ENCODE measurements around the gene ATP7A.
"Not testable (repeated sequence)": the region's sequence is repeated elsewhere in the genome, so short reads cannot be mapped to it uniquely, and the experiment has no call there.

ATP7A gene

DNA sequence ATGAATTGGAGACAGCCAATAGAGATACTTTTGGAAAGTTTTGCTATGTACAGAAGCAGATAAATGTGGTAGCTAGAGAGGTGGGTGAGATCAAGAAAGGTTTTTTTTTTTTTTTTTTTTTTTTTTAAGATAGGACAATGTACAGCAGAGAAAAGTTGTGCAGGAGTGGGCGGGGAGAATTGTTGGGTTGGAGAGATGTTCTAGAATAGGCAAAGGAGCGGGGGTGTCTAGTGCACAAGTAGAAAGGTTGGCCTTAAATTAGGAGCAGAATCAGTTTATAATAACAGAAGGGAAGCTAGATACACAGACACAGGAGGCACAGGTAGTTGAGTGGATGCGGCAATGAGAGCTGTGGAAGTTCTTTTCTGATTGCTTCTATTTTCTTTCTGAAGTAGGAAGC, 127.4 kb downstream of the ATP7A start:
- no peak for DNase-seq (ENCODE audit: low read depth, low spot score)

- DNase-seq (ENCODE audit: low read depth, low spot score), result no peak
These were observed 132.1 kb downstream of the ATP7A start for GRCh38 chrX:78042601-78043000.

- DNase-seq (ENCODE audit: low read depth, low spot score), result no peak
These were observed 135.9 kb downstream of the ATP7A start for GRCh38 chrX:78046362-78046761.

- no peak for DNase-seq (ENCODE audit: low read depth, low spot score)
These were observed 137.6 kb downstream of the ATP7A start for GRCh38 chrX:78048052-78048451.

DNA sequence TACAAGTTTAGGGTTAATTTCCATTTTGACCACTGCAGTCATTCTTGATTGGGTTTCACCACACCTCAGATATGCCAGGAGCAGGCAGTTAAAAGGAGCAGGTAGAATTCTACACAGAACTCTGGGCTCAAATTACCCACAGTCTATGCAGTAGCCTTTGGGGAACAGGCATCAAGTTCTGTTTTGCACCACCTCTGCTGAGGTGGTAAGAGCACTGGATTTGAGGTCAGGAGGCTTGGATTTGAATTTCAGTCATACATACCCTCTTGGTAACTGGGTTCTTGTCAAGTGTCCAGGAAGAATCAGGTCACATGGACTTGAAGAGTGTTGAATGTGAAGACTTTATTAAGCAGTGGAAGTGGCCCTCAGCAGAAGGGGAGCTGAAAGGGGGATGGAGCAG, 153.2 kb downstream of the ATP7A start:
- DNase-seq (ENCODE audit: low read depth, low spot score), result no peak

DNA sequence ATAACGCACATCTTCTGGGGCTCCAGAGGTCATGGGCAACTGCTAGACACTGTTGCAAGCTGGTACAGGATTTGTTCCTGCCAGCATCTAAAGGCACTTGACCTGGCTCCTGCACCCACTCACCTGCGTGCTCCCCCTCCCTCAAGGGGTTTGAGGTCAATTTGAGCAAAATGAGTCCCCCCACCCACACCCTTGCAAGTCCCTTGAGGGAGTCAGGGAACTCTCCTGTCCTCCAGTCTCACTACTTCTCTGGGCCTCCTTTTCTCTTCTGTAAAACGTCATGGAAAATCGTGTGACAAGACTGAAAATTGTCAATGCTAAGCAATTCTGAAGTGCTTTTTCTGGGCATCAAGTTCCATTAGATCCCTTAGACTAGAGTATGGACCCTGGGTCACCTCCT, 153.7 kb downstream of the ATP7A start:
- no peak for DNase-seq (ENCODE audit: low read depth, low spot score)

GRCh38 chrX:78064698-78065601, 154.5 kb downstream of the ATP7A start:
- not testable (repeated sequence) for DNase-seq (ENCODE audit: low read depth, low spot score)

DNA sequence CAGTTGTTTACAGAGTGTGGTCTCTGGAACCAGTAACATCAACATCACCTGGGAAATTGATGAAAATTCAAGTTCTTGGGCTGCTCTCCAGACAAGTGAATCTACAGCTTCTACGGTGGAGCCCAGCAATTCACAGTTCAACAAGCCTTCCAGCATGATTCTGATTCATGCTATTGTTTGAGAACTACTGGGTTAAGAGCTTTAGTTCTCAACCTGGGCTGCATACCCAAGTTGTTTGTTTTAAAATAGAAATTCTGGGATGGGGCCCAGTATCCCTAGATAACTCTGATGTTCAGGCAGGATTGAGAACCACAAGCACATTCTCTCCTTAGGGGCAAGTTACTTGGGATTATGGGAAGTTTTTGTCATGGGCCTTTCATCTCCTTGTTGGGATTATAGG, 155.6 kb downstream of the ATP7A start:
- no peak for DNase-seq (ENCODE audit: low read depth, low spot score)

- DNase-seq (ENCODE audit: low read depth, low spot score), result no peak
These were observed 160.8 kb downstream of the ATP7A start for GRCh38 chrX:78071331-78071730.

DNA sequence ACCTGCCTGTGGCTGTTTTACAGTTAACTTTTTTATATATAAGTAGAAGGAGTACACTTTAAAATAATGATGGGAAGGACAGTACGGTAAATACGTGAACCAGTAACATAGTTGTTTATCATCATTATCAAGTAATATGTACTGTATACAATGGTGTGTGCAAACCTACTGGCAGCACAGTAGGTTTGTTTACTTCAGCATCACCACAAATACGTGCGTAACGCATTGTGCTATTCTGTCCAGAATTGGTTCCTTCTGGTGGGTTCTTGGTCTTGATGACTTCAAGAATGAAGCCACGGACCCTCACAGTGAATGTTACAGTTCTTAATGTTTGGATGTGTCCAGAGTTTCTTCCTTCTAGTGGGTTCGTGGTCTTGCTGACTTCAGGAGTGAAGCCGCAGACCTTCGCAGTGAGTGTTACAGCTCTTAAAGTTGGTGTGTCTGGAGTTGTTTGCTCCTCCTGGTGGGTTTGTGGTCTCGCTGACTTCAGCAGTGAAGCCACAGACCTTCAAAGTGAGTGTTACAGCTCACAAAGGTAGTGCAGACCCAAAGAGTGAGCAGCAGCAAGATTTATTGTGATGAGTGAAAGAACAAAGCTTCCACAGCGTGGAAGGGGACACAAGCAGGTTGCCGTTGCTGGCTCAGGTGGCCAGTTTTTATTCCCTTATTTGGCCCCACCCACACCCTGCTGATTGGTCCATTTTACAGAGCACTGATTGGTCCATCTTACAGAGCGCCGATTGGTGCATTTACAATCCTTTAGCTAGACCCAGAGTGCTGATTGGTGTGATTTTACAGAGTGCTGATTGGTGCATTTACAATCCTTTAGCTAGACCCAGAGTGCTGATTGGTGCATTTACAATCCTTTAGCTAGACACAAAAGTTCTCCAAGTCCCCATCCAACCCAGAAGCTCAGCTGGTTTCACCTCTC, 162.9 kb downstream of the ATP7A start:
- not testable (repeated sequence) for DNase-seq (ENCODE audit: low read depth, low spot score)

- DNase-seq (ENCODE audit: low read depth, low spot score), result no peak
These were observed 163.6 kb downstream of the ATP7A start for GRCh38 chrX:78074088-78074487.

DNA sequence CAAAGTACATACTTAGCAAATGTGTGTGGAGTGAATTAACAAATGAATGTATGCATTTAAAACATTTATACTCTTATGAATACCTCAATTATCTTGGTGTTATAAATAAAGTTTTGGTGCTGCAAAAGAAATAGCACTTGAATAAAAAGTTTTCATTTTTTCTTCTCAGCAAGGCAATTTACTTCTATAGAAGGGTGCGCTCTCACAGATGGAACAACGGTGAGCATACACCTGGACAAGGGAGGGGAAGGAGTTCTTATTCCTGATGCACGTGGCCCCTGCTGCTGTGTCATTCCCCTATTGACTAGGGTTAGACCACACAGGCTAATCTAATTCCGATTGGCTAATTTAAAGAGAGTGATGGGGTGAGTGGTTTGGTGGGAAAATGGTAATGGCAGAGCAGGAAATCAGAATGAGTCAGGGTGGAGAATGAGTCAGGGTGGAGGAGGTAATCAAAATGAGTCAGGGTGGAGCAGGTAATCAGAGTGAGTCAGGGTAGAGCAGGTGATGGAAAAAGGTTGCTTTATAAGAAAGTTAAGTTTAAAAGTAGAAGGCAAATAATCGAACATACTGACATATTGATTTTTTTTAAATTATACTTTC, 165.4 kb downstream of the ATP7A start:
- no peak for DNase-seq (ENCODE audit: low read depth, low spot score)

DNA sequence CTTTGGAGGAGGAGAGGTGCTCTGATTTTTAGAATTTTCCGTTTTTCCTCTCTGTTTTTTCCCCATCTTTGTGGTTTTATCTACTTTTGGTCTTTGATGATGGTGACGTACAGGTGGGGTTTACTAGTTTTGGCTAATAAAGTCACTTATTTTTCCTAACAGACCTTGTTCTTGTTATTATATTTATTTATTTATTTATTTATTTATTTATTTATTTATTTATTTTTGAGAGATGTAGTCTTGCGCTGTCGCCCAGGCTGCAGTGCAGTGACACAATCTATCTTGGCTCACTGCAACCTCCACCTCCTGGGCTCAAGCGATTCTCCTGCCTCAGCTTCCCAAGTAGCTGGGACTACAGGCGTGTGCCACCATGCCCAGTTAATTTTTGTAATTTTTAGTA, 170.9 kb downstream of the ATP7A start:
- not testable (repeated sequence) for DNase-seq (ENCODE audit: low read depth, low spot score)

DNA sequence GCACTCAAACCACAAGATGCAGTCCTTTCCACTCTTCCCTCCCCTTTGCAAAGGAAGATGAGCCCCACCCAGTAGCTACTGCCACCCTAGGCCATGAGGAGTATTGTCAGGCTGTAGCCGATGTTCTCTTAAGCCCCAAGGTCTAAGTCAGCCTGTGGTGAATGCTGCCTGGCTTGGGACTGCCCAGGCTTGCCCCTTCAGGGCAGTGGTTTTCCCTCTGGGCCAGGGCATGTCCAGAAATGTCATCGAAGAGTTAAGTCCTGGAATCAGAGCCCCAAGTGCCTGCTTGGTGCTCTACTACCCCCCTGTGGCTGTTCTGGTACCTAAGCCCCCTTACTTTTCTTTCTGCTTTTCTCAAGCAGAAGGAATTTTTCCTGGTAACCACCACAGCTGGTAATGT, 181.8 kb downstream of the ATP7A start:
- no peak for DNase-seq (ENCODE audit: low read depth, low spot score)

DNA sequence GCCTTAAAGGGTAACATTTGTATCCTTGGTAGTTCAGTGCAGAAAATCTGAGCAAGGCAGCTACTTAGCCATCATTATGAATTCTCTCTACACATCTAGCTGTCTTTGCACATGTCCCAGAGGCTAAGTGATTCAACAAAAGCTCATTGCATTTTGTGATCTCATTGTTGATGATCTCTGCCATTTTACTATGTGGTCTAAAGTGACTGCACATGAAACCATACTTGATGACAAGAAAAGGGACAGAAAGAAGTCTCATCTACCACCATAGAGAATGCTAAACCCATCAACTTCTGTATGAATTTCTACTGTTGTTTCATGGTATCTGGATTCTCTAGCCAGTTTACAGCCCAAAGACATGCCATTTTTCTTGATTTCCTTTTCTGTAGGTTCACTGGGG, 187.6 kb downstream of the ATP7A start:
- DNase-seq (ENCODE audit: low read depth, low spot score), result no peak

Data from activated naive CD8-positive, alpha-beta T cell treated with anti-CD3 and anti-CD28 coated beads, Interleukin-2, amount 50 U/mL, for 16 hours (primary cell).